MCF 10A (cell line): ENCODE results near the gene FFAR2. TPM values are rescaled to one million over a fixed set of nuclear protein-coding genes. Genes with fewer than 3 reads are reported as not detected.

Experiments
- BruUV-seq: library from RNA; stranded (reverse); fragments of 400-500 nt; replicated peaks from 2 replicates; lab custom pipeline; 2021; lab: Mats Ljungman, UMichigan
- CTCF ChIA-PET: fragments of 300-600 bp; sonication (Branson Sonifier 250); formaldehyde crosslinking; extraction: SDS; loops from one replicate; lab custom pipeline; 2021; ENCODE audit warnings: antibody characterized with exemption, inconsistent platforms; lab: Yijun Ruan, JAX
- POLR2A ChIA-PET: fragments of 300-600, 350-650 bp; sonication (Branson Sonifier 250); formaldehyde crosslinking; extraction: SDS; loops from one replicate; lab custom pipeline; 2020; ENCODE audit warnings: antibody characterized with exemption, inconsistent platforms; lab: Yijun Ruan, JAX
- DNase-seq: peaks from one replicate; pipeline ENCODE4 v3.0.0-alpha.2; 2018; ENCODE audit not compliant: unreplicated experiment
- H3K27ac Mint-ChIP-seq: one replicate; pipeline ENCODE4 v1.8.0; 2022; ENCODE audit warnings: mild to moderate bottlenecking, low read depth, mixed read lengths; ENCODE audit not compliant: unreplicated experiment
- H3K27me3 Mint-ChIP-seq: one replicate; pipeline ENCODE4 v1.8.0; 2022; ENCODE audit warnings: mixed read lengths; ENCODE audit not compliant: insufficient read depth, unreplicated experiment
- H3K36me3 Mint-ChIP-seq: one replicate; pipeline ENCODE4 v1.8.0; 2022; ENCODE audit warnings: mild to moderate bottlenecking, moderate library complexity, mixed read lengths; ENCODE audit not compliant: insufficient read depth, unreplicated experiment
- H3K4me1 Mint-ChIP-seq: one replicate; pipeline ENCODE4 v1.8.0; 2022; ENCODE audit warnings: mixed read lengths; ENCODE audit not compliant: insufficient read depth, unreplicated experiment
- H3K4me3 Mint-ChIP-seq: one replicate; pipeline ENCODE4 v1.8.0; 2022; ENCODE audit warnings: mild to moderate bottlenecking, moderate library complexity, mixed read lengths; ENCODE audit not compliant: unreplicated experiment
- H3K9me3 Mint-ChIP-seq: one replicate; pipeline ENCODE4 v1.8.0; 2022; ENCODE audit warnings: mixed read lengths; ENCODE audit not compliant: unreplicated experiment
- CTCF ChIP-seq: fragments of 200-600 bp; IDR thresholded peaks from one replicate; pipeline ENCODE4 v1.8.0; 2022; ENCODE audit warnings: antibody characterized with exemption, mild to moderate bottlenecking; ENCODE audit not compliant: unreplicated experiment
- intact Hi-C: fragments of 100-400 bp; cut with micrococcal nuclease; formaldehyde crosslinking; loops from 2 replicates; pipeline ENCODE4 v1.14.1; 2022
- total RNA-seq: library from RNA; stranded (reverse); gene quantifications from 2 replicates; pipeline ENCODE4 v1.2.3, GENCODE V29; 2022

The FFAR2 gene
- total RNA-seq, 1 experiment from 2014 or later, result not detected

DNA sequence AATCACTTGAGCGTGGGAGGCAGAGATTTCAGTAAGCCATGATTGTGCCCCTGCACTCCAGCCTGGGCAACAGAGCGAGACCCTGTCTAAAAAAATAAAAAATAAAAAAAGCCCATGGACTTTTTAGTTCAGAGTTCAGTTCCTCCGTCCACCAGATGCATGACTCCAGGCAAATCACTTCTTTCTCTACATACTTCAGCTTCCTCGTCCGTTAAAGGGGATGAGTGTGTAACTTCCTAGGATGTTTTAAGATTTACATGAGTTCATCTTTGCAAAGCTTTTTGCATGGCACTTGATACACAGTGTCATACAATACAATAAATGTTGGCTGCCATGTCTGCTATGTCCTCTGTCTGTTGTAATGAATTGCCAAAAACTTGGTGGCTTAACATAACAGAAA is 10.0 kb upstream of the FFAR2 start:
- no TSS peak for BruUV-seq
- H3K9me3 Mint-ChIP-seq, result no peaks in the 10 kb centered on the region
- H3K27ac Mint-ChIP-seq, result no peak overlapping the region
- intact Hi-C loops, result no loop called here
- ChIA-PET POLR2A (no interaction called here), CTCF (no interaction called here)
- TF ChIP-seq CTCF, result no peak
- H3K4me1 Mint-ChIP-seq, result peaks cover 9% of the 10 kb centered on the region
- no peaks in the 10 kb centered on the region for H3K36me3 Mint-ChIP-seq
- DNase-seq, result no peak
- no peak overlapping the region for H3K4me3 Mint-ChIP-seq
- peaks cover 26% of the 10 kb centered on the region for H3K27me3 Mint-ChIP-seq

DNA sequence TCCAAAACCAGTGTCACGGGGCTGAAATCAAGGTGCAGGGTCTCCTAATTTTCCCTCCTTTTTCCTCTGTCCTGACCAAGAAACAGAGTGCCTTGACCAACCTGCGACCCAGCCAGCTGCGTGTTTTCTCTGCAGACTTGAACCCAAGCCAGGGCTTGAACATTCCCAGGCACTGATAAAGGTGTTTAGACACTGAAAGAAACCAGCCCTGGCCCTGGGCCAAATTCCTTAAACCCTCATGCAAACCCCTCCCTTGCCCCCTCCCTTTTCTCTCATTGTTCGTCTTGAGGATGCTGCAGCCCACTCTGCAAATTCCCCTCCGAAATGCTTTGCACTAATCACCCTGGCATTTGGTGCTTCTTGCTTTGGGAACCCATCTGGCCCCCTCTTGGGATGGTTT is 9.5 kb upstream of the FFAR2 start:
- H3K9me3 Mint-ChIP-seq, result no peaks in the 10 kb centered on the region
- POLR2A ChIA-PET, result no interaction called here
- no peak overlapping the region for H3K4me3 Mint-ChIP-seq
- CTCF ChIA-PET, result no interaction called here
- BruUV-seq, result no TSS peak
- TF ChIP-seq CTCF, result no peak
- intact Hi-C loops, result no loop called here
- peak; percentile 26 for DNase-seq
- no peak overlapping the region for H3K27ac Mint-ChIP-seq
- H3K4me1 Mint-ChIP-seq, result peaks cover 9% of the 10 kb centered on the region
- peaks cover 22% of the 10 kb centered on the region for H3K27me3 Mint-ChIP-seq
- no peaks in the 10 kb centered on the region for H3K36me3 Mint-ChIP-seq

- POLR2A ChIA-PET, result no interaction called here
- H3K27me3 Mint-ChIP-seq, result peaks cover 14% of the 10 kb centered on the region
- H3K36me3 Mint-ChIP-seq, result no peaks in the 10 kb centered on the region
- H3K4me3 Mint-ChIP-seq, result no peak overlapping the region
- no TSS peak for BruUV-seq
- no peaks in the 10 kb centered on the region for H3K9me3 Mint-ChIP-seq
- CTCF ChIA-PET, result interaction anchor here (0.6 to 0.7 kb wide), 2 partner anchors 8 to 21 kb away, joined by 3 read pairs; partner anchors contain the start of gene FFAR2
- no peak for TF ChIP-seq CTCF
- H3K27ac Mint-ChIP-seq, result no peak overlapping the region
- intact Hi-C loops, result no loop called here
- no peak for DNase-seq
- H3K4me1 Mint-ChIP-seq, result peaks cover 9% of the 10 kb centered on the region
These were observed 8.1 kb upstream of the FFAR2 start for GRCh38 chr19:35439921-35440320.

DNA sequence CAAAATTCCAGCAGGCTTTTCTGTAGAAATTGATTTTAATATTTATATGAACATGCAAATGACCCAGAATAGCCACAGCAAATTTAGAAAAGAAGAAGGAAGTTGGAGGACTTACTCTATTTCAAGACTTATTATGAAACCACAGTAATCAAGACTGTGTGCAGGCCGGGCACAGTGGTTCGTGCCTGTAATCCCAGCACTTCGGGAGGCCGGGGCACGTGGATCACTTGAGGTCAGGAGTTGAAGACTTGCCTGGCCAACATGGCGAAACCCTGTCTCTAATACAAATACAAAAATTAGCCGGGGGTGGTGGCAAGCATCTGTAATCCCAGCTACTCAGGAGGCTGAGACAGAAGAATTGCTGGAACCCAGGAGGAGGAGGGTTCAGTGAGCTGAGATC is 6.0 kb upstream of the FFAR2 start:
- intact Hi-C loops, result no loop called here
- TF ChIP-seq CTCF, result no peak
- CTCF ChIA-PET, result interaction anchor here (0.7 to 2.5 kb wide), 4 partner anchors 15 to 1096 kb away, joined by 3 to 11 read pairs (median 3); no protein-coding TSS in a partner anchor
- H3K9me3 Mint-ChIP-seq, result no peaks in the 10 kb centered on the region
- no TSS peak for BruUV-seq
- H3K27me3 Mint-ChIP-seq, result peaks cover 36% of the 10 kb centered on the region
- H3K4me3 Mint-ChIP-seq, result no peak overlapping the region
- no peaks in the 10 kb centered on the region for H3K4me1 Mint-ChIP-seq
- POLR2A ChIA-PET, result interaction anchor here (1.1 kb wide), 1 partner anchor 81 kb away, joined by 3 read pairs; no protein-coding TSS in a partner anchor
- no peak overlapping the region for H3K27ac Mint-ChIP-seq
- no peaks in the 10 kb centered on the region for H3K36me3 Mint-ChIP-seq
- DNase-seq, result no peak
